Activated CD4-positive, alpha-beta T cell treated with anti-CD3 and anti-CD28 coated beads for 1 hour (primary cell): ENCODE results near the gene CHKA.
"Not testable (repeated sequence)": the region's sequence is repeated elsewhere in the genome, so short reads cannot be mapped to it uniquely, and the experiment has no call there.

ENCODE experiments used
- DNase-seq: peaks from one replicate; pipeline ENCODE4 v3.0.0-alpha.2; 2020

CHKA gene

DNA sequence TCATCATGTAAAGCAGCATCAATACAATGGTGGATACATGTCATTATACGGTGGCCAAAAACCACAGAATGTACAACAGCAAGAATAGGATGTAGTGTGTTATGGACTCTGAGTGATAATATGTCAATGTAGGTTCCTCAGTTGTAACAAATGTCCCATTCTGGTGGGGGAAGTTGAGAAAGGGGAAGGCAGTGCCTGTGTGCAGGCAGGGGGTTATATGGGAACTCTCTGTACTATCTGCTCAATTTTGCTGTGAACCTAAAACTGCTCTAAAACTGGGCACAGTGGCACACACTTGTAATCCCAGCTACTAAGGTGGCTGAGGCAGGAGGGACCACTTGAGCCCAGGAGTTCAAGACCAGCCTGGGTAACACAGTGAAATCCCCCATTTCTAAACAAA is 5.9 kb downstream of the CHKA start:
- no peak for DNase-seq

DNA sequence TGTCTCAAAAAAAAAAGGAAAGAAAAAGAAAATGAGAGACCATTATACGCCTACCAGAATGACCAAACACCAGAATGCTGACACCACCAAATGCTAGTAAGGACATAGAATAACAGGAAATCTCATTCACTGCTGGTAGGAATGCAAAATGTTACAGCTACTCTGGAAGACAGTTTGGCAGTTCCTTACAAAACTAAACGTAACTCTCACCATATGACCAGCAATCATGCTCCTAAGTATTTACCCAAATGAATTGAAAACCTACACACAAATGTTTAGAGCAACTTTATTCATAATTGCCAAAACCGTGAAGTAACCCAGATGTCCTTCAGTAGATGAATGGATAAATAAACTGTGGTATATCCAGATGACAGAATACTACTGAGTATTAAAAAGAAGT is 7.2 kb downstream of the CHKA start:
- DNase-seq: no peak

DNA sequence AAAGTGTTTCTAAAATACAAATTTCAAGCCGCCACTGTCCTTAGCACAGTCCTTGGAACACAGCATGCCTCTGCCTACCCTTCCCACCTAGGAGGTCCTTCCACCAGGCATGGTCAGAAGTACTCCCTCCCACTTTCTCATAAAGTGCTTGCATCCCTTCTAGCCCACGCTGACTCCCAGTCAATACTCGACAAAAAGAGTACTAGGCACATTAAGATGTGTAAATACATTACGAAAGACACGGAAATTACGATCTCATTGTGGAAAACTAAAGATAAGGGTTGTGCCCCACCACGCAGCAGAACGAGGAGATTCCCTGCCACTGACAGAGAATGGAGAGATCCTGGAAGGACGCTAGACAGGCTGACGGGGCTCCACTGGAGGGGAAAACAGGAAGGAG is 13.5 kb downstream of the CHKA start:
- no peak for DNase-seq

DNA sequence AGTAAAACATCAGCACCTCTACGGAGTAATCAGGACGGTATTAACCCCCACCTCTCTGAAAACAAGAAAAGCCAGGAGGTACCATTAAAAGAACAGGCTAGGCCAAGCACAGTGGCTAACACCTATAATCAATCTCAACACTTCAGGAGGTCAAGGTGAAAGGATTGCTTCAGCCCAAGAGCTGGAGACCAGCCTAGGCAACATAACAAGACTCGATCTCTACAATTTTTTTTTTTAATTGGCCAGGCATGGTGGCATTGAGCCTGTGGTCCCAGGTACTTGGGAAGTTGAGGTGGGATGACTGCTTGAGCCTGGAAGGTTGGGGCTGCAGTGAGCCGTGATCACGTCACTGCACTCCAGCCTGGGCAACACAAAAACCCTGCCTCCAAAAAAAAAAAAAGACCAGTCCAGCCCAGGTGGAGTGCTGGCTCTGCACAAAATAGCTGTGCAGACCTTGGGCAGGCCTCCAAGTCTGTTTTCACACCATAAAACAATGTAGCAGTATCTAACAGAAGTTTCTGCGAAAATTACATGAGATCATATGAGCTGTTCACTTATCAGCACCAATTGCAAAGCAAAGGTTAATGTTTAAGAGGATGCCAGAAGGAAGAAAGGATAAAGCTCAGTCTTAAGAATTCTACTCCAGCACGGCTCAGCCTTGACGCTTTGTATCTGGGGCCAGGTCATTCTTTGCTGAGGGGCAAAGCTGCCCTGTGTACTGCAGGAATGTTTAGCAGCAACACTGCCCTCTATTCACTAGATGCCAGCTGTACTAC is 14.8 kb downstream of the CHKA start:
- DNase-seq: no peak

DNA sequence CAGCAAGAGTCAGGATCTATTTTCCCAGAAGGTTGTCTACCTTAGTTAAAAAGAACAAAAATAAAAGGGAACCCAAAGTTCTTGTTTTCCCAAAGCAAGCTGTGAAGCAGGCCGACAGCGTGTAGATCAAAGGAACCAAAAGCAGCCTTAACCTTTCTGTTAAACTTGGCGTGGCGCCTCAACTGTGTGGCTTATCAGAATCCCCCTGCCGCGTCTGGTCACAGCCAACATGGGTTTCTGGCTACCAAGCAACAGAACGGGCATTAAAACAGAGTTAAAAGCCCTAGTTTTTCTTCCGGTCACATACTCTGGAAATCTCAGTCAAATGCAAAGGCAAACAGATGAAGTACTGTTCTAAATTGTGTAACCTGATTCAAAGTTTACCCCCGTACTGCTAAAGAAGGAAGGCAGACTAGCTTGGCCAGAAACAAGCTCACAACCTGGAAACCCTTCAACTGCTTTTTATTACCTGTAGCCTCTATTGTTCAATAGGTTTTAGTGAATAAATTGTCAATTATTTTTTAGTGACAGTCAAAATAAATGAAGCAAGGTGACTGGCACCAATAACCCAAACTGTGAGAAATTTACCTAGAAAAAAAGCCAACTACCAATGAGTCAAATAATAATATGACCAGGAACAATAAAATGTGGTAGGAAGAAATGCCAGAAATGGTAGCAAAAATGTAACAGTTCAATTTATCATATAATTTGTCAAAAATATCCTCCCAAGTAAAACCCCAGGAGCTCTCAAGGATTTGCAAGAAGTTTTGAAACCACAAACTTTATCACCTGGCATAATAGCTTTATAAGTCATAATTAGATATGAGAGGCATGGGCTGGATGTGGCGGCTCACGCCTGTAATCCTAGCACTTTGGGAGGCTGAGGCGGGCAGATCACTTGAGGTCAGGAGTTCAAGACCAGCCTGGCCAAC is 21.4 kb downstream of the CHKA start:
- peak; percentile 12 for DNase-seq

DNA sequence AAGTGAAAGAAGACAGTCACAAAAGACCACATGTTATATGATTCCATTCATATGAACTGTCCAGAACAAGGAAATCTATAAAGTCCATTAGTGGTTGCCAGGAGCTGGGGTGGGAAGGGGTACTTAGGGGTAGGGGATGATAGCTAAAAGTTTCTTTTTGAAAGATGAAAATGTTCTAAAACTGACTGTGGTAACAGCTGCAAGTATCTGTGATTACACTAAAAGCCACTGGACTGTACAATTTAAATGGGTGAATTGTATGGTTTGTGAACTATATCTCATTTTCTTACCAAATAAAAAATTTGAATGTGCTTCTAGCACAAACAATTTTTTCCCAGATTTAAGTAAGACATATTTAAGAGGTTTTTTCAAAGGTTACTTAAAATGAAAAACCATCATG is 22.1 kb downstream of the CHKA start:
- no peak for DNase-seq

DNA sequence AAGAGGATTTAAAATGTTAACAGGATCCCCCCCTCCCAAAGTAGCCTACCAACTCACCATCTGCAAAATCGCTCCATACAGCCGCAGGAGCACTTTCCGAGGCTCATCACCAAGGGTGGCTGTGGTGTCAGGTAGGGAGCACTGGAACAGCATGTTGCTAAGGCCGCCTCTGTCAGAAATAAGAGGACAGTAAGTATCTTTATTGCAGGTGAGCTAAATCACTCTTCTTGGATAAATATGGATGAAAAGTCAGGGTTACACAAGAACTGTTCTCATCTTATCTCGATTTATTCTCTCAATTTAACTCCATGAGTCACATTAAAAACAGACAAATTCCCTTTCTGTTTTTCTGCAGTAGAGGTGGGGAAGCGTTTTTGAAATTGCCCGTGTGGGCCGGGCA is 24.2 kb downstream of the CHKA start:
- no peak for DNase-seq

DNA sequence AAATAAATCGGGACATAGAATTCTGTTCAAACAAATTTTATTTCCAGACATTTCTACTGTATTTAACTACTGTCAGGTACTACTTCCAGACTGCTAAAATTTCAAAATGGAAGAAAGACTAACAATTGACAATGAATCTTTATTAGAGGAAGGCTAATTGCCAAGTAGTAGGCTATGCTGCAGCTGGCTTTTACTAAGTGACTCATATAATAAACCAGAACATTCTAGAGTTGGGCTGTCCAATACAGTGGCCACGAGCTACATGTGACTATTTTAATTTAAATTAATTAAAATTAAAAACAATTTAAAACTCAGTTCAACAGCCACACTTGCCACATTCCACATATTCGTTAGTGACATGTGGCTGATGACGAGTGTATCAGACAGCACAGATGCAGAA is 27.6 kb downstream of the CHKA start:
- no peak for DNase-seq

DNA sequence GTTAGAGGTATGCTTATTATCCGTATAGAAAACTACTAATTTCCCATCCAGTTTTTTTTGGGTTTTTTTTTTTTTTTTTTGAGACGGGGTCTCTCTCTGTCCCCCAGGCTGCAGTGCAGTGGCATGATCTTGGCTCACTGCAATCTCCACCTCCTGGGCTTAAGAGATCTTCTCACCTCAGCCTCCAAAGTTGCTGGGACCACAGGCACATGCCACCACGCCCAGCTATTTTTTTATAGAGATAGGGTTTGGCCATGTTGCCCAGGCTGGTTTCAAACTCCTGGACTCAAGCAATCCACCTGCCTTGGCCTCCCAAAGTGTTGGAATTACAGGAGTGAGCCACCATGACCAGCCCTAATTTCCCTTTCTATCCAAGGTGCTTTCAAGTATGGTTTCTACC is 28.2 kb downstream of the CHKA start:
- not testable (repeated sequence) for DNase-seq

DNA sequence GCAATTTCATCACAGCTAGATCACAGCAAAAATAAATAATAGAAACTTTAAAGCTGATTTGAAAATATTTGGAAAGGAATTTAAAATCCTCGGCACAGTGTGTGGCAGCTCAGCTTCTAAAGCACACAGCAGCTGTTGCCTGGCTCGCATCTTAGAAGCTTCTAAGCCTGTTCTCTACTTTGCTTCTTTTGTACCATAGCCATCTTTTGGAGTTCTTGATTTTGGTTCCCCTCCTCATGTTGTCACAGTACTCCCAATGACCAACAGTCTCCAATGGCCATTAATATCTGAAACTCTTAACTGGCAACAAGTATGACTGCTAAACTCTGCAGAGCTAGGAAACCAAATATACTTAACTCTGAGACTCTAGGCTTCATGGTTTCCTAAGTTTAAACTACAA is 28.8 kb downstream of the CHKA start:
- no peak for DNase-seq

DNA sequence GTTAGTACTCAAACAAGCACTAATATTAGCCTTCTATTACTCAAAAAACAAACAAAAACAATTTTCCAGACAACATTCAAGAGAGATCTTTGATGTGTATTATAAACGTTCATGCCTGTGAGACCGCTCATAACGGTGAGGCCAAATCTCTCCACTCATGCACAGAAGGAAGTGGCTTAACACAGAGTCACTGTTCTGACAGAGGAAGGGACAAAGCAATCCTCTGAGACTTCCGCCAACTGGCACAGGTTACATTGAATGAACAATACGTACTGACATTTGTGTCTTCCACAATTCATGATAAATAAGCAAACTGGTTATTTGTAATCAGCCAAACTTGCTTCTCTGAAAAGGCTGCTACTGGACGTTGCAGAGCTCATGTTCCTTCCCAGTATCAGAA is 30.5 kb downstream of the CHKA start:
- no peak for DNase-seq

DNA sequence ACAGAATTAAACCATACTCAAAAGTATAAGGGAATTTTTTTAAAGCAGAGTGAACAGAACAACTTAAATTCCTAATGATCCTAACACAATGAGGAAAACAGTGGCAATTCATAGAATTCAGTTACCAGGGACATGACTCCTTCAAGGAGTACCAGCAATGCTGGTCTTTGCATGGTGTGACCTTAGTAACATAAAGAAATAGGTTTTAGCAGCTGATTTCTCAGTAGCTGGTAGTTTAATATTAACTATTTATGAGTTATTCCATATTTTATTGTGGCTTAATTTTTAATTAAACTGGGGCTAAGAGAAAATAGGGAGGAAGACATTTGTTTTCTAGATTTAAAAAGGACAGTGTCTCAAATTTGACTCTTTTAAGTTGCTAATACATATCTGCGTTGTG is 30.9 kb downstream of the CHKA start:
- no peak for DNase-seq

DNA sequence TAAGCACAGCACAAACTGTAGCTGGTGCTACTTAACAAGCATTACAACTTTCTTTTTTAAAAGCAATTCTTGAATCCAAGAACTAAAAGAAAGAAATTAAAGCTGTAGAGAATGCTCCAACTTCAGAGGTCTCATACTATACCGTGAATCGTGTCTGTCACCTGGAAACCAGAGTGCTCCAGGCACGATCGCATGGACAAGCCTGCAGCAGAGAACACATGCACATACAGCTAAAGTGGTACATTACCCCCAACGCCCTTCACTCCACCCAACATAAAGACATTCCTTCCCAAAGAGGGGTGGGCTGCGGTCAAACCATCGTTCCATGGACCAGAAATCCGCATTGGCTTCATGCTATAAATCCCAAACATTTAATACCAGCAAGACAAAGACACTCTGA is 31.5 kb downstream of the CHKA start:
- no peak for DNase-seq

DNA sequence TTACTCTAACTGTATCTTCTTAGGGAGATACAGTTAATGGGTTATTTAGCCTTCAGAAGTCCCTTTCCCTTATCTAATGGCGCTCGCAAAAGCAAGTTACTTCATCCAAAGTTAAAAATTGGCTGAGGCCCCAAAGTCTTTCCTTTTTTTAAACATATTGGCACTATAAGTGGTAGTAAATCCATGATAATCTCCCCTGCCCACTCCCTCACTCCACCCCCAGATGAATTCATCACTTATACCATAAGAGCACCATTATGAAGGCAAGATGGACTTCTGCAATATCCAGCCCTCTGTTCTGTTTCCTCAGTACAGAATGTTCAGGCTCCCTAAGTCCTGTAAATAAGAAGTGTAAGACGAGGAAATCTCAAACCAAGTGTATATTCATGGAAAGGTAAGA is 37.7 kb downstream of the CHKA start:
- no peak for DNase-seq

DNA sequence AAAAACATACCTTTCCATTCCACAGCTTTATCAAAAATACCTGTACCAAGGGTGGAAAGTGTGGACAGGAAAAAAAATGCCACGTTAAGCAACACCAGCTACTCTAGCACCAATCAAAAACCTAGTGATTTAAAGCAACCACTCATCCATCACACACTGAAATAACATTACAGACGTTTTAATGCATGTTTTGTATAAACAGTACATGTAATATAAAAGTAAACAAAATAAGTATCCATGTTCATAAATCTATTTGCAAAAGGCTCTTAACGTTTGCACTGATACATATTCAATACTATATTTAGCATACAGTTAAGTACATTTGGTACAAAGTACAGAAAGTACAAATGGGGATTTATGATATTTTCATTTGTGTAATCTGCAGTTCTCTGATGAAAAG is 38.7 kb downstream of the CHKA start:
- no peak for DNase-seq

DNA sequence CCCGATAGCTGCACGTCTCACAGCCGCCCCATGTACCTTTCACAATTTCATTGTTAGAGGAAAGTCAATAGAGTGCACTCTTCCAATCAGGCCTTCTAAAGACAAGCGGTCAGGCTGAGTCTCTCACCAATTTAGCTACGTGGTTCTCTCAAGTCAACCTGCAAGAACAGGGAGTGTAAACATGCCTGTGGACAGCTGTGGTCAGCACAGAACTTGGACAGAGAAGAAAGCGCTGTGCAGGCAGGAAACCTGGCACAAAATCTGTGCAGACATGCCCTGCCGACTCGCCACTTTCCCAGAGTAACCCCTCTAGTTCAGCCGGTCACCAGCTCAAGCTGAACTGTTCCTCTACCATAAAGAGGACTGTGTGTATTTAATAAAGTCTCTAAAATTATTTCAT is 39.5 kb downstream of the CHKA start:
- DNase-seq: no peak

DNA sequence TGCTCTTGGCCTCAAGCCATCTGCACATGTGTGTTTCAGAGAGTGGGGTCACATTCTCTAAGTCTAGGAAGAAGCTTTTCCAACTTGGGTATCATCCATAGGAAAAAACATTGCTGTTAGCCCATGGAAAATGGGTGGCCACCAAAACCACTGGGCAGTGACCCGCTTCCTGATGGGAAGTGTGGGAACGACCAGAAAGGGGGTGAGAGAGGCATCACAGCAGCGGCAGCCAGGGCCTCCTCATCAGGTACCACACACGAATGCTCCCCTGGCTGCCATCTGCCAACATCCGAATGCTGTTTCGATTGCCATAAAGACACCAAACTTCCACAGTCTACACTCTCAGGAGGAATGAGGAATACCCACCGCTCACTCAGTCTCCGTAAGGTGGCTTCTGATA is 40.3 kb downstream of the CHKA start:
- DNase-seq: no peak

DNA sequence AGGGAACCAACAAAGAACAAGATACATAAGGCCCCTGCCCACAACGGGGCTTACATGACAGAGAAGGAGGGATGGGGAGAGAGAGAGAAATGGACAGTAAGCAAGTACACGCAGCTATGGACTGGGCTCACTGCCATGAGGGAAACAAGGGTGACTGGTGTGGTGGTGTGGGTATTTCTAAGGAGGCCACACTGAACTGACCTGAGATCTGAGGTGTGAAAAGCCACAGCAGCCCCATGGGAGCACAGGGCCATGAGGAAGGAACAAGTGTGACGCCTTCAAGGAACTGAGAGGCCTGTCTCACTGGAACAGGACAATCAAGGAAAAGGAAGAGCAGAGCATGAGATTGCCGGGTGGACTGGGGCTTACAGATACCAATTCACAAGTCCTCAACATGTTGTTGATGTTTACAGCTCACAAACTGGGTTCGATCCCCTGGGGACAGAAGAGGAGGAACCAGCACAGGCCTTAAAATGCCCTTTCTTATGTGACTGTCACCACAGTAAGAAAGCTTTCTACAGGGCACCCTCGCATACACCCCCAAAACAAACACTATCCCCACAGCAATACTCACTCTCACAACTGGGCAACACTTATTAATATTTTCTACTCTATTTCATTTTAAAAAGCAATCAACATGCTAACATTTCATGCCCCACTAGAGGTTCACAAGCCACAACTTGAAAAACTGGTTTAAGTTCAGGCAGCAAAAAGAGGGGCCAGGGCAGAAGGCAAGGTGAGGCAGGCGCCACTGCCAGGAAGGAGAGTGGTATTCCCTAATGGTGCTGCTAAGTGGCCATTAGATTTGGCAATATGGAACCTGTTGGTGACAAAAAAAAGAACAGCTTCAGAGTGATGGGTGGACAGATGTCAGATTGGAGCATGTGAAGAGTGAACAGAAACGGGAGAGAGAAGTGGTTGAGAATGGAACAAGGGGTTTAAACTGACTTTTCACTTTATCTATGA is 43.3 kb downstream of the CHKA start:
- no peak for DNase-seq

DNA sequence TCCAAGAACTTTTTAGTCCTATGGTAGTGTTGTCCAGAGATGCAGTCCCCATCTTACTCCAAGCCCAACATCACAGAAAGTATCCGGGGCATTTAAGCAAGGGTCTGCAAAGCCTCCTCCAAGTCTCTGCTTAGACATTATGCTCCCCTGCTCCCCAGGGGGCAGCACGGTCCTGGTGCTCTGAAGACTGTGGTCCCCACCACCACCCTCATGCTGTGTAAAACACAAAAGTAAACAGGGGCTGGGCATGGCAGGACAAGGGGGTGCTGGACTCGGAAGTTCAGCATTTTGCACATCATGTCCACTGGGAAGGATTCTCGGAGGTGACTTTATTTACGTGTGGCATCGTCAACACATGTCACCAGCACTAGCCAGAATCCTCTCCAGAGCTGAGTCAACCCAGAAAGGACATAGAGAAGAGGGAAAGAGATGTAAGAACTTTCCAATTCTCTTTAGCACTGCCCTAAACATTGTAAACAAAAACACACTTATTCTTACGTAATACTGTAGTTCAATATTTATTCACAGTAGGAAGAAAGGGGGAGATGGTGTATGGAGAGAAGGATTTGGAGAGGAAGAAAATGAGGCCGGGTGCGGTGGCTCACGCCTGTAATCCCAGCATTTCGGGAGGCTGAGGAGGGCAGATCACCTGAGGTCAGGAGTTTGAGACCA is 44.7 kb downstream of the CHKA start:
- no peak for DNase-seq

DNA sequence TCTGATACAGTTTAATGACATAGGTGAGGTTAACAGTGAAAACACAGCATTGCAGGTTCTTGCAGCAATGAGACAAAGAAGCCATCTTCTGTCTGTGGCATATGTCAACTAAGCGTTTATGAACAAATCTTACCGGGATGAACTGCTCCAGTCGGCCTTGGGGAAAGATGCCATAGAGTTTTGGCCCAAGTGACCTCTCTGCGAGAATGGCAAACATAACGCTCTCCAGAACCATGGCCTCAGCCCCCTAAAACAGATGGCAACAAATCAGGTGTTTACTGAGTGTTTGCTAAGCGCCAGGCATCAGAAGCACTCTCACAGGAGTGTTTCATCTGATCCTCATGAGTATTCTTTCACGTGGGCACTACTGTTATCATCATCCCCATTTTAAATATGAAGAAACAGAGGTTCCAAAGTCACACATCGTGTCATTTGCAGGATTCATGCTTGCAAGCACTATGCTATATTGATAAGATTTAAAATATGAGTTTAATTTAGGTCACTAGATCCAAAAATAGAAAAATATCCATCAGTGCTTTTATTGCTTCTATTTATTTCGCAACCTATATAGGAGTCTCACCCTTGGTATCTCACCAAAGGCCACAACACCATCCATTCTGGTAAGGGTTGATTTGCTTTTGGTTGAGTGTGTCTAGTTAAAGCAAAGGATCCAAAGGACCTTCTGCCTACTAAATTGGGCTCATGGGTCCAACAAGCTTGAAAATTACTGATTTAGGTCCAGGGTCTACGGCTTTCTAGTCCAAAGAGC is 46.4 kb downstream of the CHKA start:
- no peak for DNase-seq

DNA sequence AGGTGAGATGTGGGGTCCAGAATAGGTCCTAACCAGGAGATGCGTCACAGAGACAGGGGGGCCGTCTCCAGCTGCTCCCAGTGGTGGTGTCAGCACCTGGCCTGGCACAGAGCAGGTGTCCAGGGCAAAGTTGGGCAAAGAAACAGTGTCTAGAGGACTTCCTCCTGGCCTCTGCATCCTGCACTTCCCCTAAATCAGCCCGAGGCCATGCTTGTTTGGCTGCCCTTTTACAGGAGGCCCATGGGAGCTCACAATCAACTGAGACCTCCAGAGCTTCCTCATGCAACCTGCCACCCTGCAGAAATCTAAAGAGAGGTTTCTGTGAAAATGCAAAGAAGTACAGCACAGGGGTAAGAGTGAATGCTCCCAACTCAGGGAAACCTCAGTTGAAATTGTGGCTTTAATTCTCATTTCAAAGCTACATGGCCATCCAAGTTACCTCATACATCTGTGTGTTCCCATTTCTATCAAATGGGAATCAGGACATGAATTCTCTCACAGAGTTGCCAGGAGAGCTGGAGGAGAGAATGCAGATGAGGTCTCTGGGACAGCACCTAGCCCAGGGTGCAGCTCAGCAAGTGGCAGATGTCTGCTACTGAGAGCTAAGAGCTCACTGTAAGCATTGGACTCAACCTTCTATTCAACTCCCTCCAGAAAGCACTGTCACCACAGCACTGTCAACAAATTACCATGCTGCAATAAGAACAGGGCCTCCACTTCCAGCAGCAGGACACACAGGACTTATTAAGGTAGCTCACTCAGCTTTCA is 49.7 kb downstream of the CHKA start:
- no peak for DNase-seq
